ENCODE results near the gene MREG.
"Not testable (repeated sequence)": the region's sequence is repeated elsewhere in the genome, so short reads cannot be mapped to it uniquely, and the experiment has no call there.

Gene MREG

GRCh38 chr2:215973954-215974699 is 39.2 kb downstream of the MREG start:
- Histone ChIP-seq H3K27me3 (ENCODE audit: control insufficient read depth, low read length) (no peaks in the 10 kb centered on the region), H3K36me3 (ENCODE audit: control insufficient read depth, low read length) (no peaks in the 10 kb centered on the region), H3K79me2 (ENCODE audit: control insufficient read depth, low read length) (no peaks in the 10 kb centered on the region), H4K20me1 (ENCODE audit: control insufficient read depth, insufficient read depth, low read depth, low read length) (no peaks in the 10 kb centered on the region), H3K9me3 (ENCODE audit: control insufficient read depth, insufficient read depth, low read length) (no peaks in the 10 kb centered on the region), H3K4me2 (ENCODE audit: low read length) (no peak overlapping the region), H3K9me2 (replicated peaks; ENCODE audit: control insufficient read depth, low read length) (no peaks in the 10 kb centered on the region), H3F3A (ENCODE audit: control insufficient read depth, insufficient read depth) (no peaks in the 10 kb centered on the region), H3K4me3 (ENCODE audit: low read length) (no peak overlapping the region), H3K4me1 (ENCODE audit: control insufficient read depth, low read length) (no peaks in the 10 kb centered on the region), H3K27ac (ENCODE audit: low read depth, low read length) (no peak overlapping the region)
- TF ChIP-seq CTCF (IDR thresholded peaks at IDR 0.05; ENCODE audit: low read depth, low read length, poor library complexity, severe bottlenecking) (no peak), EZH2phosphoT487 (IDR thresholded peaks at IDR 0.05; ENCODE audit: borderline replicate concordance, low read length) (no peak)

GRCh38 chr2:215973145-215973792 is 40.1 kb downstream of the MREG start:
- Histone ChIP-seq H3K27me3 (ENCODE audit: control insufficient read depth, low read length) (no peaks in the 10 kb centered on the region), H3K4me1 (ENCODE audit: control insufficient read depth, low read length) (no peaks in the 10 kb centered on the region), H3K4me3 (ENCODE audit: low read length) (no peak overlapping the region), H3K27ac (ENCODE audit: low read depth, low read length) (no peak overlapping the region), H4K20me1 (ENCODE audit: control insufficient read depth, insufficient read depth, low read depth, low read length) (no peaks in the 10 kb centered on the region), H3K4me2 (ENCODE audit: low read length) (no peak overlapping the region), H3F3A (ENCODE audit: control insufficient read depth, insufficient read depth) (no peaks in the 10 kb centered on the region), H3K79me2 (ENCODE audit: control insufficient read depth, low read length) (no peaks in the 10 kb centered on the region), H3K36me3 (ENCODE audit: control insufficient read depth, low read length) (no peaks in the 10 kb centered on the region), H3K9me3 (ENCODE audit: control insufficient read depth, insufficient read depth, low read length) (no peaks in the 10 kb centered on the region), H3K9me2 (replicated peaks; ENCODE audit: control insufficient read depth, low read length) (no peaks in the 10 kb centered on the region)
- TF ChIP-seq CTCF (IDR thresholded peaks at IDR 0.05; ENCODE audit: low read depth, low read length, poor library complexity, severe bottlenecking) (no peak), EZH2phosphoT487 (IDR thresholded peaks at IDR 0.05; ENCODE audit: borderline replicate concordance, low read length) (no peak)

GRCh38 chr2:215971671-215972070 is 41.7 kb downstream of the MREG start:
- Histone ChIP-seq H3K4me3 (ENCODE audit: low read length) (no peak overlapping the region), H3K36me3 (ENCODE audit: control insufficient read depth, low read length) (no peaks in the 10 kb centered on the region), H3K4me1 (ENCODE audit: control insufficient read depth, low read length) (no peaks in the 10 kb centered on the region), H3K9me3 (ENCODE audit: control insufficient read depth, insufficient read depth, low read length) (no peaks in the 10 kb centered on the region), H3K27ac (ENCODE audit: low read depth, low read length) (no peak overlapping the region), H3K9me2 (replicated peaks; ENCODE audit: control insufficient read depth, low read length) (no peaks in the 10 kb centered on the region), H3K79me2 (ENCODE audit: control insufficient read depth, low read length) (no peaks in the 10 kb centered on the region), H4K20me1 (ENCODE audit: control insufficient read depth, insufficient read depth, low read depth, low read length) (no peaks in the 10 kb centered on the region), H3F3A (ENCODE audit: control insufficient read depth, insufficient read depth) (no peaks in the 10 kb centered on the region), H3K4me2 (ENCODE audit: low read length) (no peak overlapping the region), H3K27me3 (ENCODE audit: control insufficient read depth, low read length) (no peaks in the 10 kb centered on the region)
- TF ChIP-seq EZH2phosphoT487 (IDR thresholded peaks at IDR 0.05; ENCODE audit: borderline replicate concordance, low read length) (no peak), CTCF (IDR thresholded peaks at IDR 0.05; ENCODE audit: low read depth, low read length, poor library complexity, severe bottlenecking) (no peak)

GRCh38 chr2:215970894-215971293 is 42.5 kb downstream of the MREG start:
- H3K4me2 ChIP-seq (ENCODE audit: low read length); H3F3A ChIP-seq (ENCODE audit: control insufficient read depth, insufficient read depth); H4K20me1 ChIP-seq (ENCODE audit: control insufficient read depth, insufficient read depth, low read depth, low read length); H3K9me3 ChIP-seq (ENCODE audit: control insufficient read depth, insufficient read depth, low read length); H3K4me1 ChIP-seq (ENCODE audit: control insufficient read depth, low read length); H3K9me2 ChIP-seq (replicated peaks; ENCODE audit: control insufficient read depth, low read length); H3K4me3 ChIP-seq (ENCODE audit: low read length); H3K36me3 ChIP-seq (ENCODE audit: control insufficient read depth, low read length); H3K27me3 ChIP-seq (ENCODE audit: control insufficient read depth, low read length); H3K27ac ChIP-seq (ENCODE audit: low read depth, low read length); H3K79me2 ChIP-seq (ENCODE audit: control insufficient read depth, low read length): not testable (repeated sequence)
